ENCODE measurements around the gene MAP3K6. TPM values are rescaled to one million over a fixed set of nuclear protein-coding genes. Genes with fewer than 3 reads are reported as not detected.

MAP3K6 gene
- total RNA-seq, 2 experiments from 2014 or later = 8.3 to 9.5 TPM

GRCh38 chr1:27335506-27336422 lies 31.0 kb downstream of the MAP3K6 start:
- POLR2A ChIA-PET = interaction anchor here (0.8 to 1.5 kb wide), 4 partner anchors 9 to 39 kb away, joined by 3 to 4 read pairs (median 4); no protein-coding TSS in a partner anchor
- no peaks in the 10 kb centered on the region for H3K27me3 Mint-ChIP-seq

GRCh38 chr1:27333717-27334279 lies 33.0 kb downstream of the MAP3K6 start:
- Mint-ChIP-seq H3K4me3 (no peak overlapping the region), H3K36me3 (ENCODE audit: low read depth) (peaks cover 22% of the 10 kb centered on the region), H3K4me1 (ENCODE audit: low read depth) (peaks cover 17% of the 10 kb centered on the region), H3K27ac (no peak overlapping the region), H3K9me3 (no peaks in the 10 kb centered on the region), H3K27me3 (no peaks in the 10 kb centered on the region)
- TF ChIP-seq CTCF (IDR thresholded peaks at IDR 0.05) = no peak
- CTCF ChIA-PET = interaction anchor here (0.8 to 4.8 kb wide), 28 partner anchors 10 to 316 kb away, joined by 3 to 50 read pairs (median 7); partner anchors contain the start of genes CD164L2, FCN3 and GPR3
- no peak for DNase-seq
- POLR2A ChIA-PET = interaction anchor here (1.0 to 4.3 kb wide), 5 partner anchors 9 to 23 kb away, joined by 3 to 25 read pairs (median 3); partner anchors contain the start of gene SYTL1
- no peak for ATAC-seq
- intact Hi-C loops (cut with micrococcal nuclease) = no loop called here

More at GRCh38 chr1:27335506-27336422, 31.0 kb downstream of the MAP3K6 start:
- DNase-seq (no peak), ATAC-seq (no peak)
- no peak for TF ChIP-seq CTCF (IDR thresholded peaks at IDR 0.05)
- Mint-ChIP-seq H3K9me3 (no peaks in the 10 kb centered on the region), H3K4me3 (no peak overlapping the region), H3K27ac (no peak overlapping the region), H3K4me1 (ENCODE audit: low read depth) (peaks cover 22% of the 10 kb centered on the region), H3K36me3 (ENCODE audit: low read depth) (peaks cover 20% of the 10 kb centered on the region)
- CTCF ChIA-PET = interaction anchor here (0.7 to 3.9 kb wide), 11 partner anchors 8 to 272 kb away, joined by 3 to 50 read pairs (median 3); no protein-coding TSS in a partner anchor
- intact Hi-C loops (cut with micrococcal nuclease) = no loop called here

GRCh38 chr1:27332536-27333281 lies 34.1 kb downstream of the MAP3K6 start:
- Mint-ChIP-seq H3K4me1 (ENCODE audit: low read depth) (peaks cover 27% of the 10 kb centered on the region), H3K4me3 (no peak overlapping the region), H3K27me3 (no peaks in the 10 kb centered on the region), H3K36me3 (ENCODE audit: low read depth) (peaks cover 22% of the 10 kb centered on the region), H3K9me3 (no peaks in the 10 kb centered on the region), H3K27ac (no peak overlapping the region)
- POLR2A ChIA-PET = interaction anchor here (0.6 to 4.3 kb wide), 6 partner anchors 8 to 50 kb away, joined by 3 to 25 read pairs (median 3); partner anchors contain the start of genes CD164L2, SYTL1 and TMEM222
- ATAC-seq (peak; percentile 91), DNase-seq (peak; percentile 73)
- CTCF ChIA-PET = interaction anchor here (0.6 to 4.8 kb wide), 44 partner anchors 9 to 317 kb away, joined by 3 to 50 read pairs (median 5); partner anchors contain the start of genes CD164L2, FCN3, GPR3 and MAP3K6
- peak; percentile 94 for TF ChIP-seq CTCF (IDR thresholded peaks at IDR 0.05)
- intact Hi-C loops (cut with micrococcal nuclease) = no loop called here

- POLR2A ChIA-PET = interaction anchor here (0.7 to 4.3 kb wide), 3 partner anchors 9 to 34 kb away, joined by 3 to 25 read pairs (median 3); partner anchors contain the start of genes SYTL1 and TMEM222
- peaks cover 31% of the 10 kb centered on the region for H3K4me1 Mint-ChIP-seq (ENCODE audit: low read depth)
Observed at GRCh38 chr1:27331922-27332321, 34.8 kb downstream of the MAP3K6 start.

More at GRCh38 chr1:27331922-27332321, 34.8 kb downstream of the MAP3K6 start:
- H3K27ac Mint-ChIP-seq = no peak overlapping the region
- intact Hi-C loops (cut with micrococcal nuclease) = no loop called here
- H3K27me3 Mint-ChIP-seq = no peaks in the 10 kb centered on the region
- no peak overlapping the region for H3K4me3 Mint-ChIP-seq
- peaks cover 24% of the 10 kb centered on the region for H3K36me3 Mint-ChIP-seq (ENCODE audit: low read depth)
- H3K9me3 Mint-ChIP-seq = no peaks in the 10 kb centered on the region
- no peak for ATAC-seq
- TF ChIP-seq CTCF (IDR thresholded peaks at IDR 0.05) = no peak
- DNase-seq = no peak
- CTCF ChIA-PET = interaction anchor here (0.6 to 4.8 kb wide), 34 partner anchors 8 to 318 kb away, joined by 3 to 50 read pairs (median 7); partner anchors contain the start of genes CD164L2, GPR3, MAP3K6 and SYTL1

Data from activated CD8-positive, alpha-beta T cell treated with anti-CD3 and anti-CD28 coated beads for 36 hours (primary cell).